H1 (cell line): ENCODE measurements around the gene FH. TPM values are rescaled to one million over a fixed set of nuclear protein-coding genes. Genes with fewer than 3 reads are reported as not detected.

Experiments used
- BRCA1 ChIP-seq: IDR thresholded peaks from 2 replicates; pipeline ENCODE4 v1.6.1; 2012; ENCODE audit warnings: low read depth, low read length, improper control_type of control experiment
- GABPA ChIP-seq: IDR thresholded peaks from 2 replicates; pipeline ENCODE4 v1.6.1; 2011; ENCODE audit warnings: mild to moderate bottlenecking, low read length, moderate library complexity, borderline replicate concordance; ENCODE audit not compliant: insufficient read depth
- SIRT6 ChIP-seq: IDR thresholded peaks from one replicate; pipeline ENCODE4 v1.7.1; 2012; ENCODE audit warnings: low read length, inconsistent platforms
- SP1 ChIP-seq: IDR thresholded peaks from 2 replicates; pipeline ENCODE4 v1.6.1; 2011; ENCODE audit warnings: low read depth, low read length
- YY1 ChIP-seq: IDR thresholded peaks from 2 replicates; pipeline ENCODE4 v1.6.1; 2011; ENCODE audit warnings: low read depth, mild to moderate bottlenecking, low read length
- polyA plus RNA-seq, 7 experiments: library from polyadenylated mRNA; depleted of rRNA in 3 of 7; stranded (reverse) in 5 of 7; unstranded in 2 of 7; fragments of >200 nt in 5 of 7; fragments of 200-250 nt in 2 of 7; gene quantifications; 1 replicate in 5 of 7; 2 replicates in 1 of 7; 4 replicates in 1 of 7; pipeline versions ENCODE4 v1.2.1 to v1.2.3, GENCODE V29; 2011 to 2013; ENCODE audit warnings: missing spikeins in 2 of 7, mixed read lengths in 2 of 7
- total RNA-seq: library from RNA; stranded (reverse); fragmentation: NEBNext Ultra II Directional; extraction: Animal tissue kit (Norgen Biotek cat#: 25700); gene quantifications from 2 replicates; pipeline ENCODE4 v1.2.1, GENCODE V29; 2021
- TF ChIP-seq, protein P1 (sequence below), 3 experiments: IDR thresholded peaks; 1 replicate in 2 of 3; 2 replicates in 1 of 3; pipeline versions ENCODE4 v1.5.1 to v1.6.1; 2011; ENCODE audit warnings: low read length in 3 of 3, mild to moderate bottlenecking in 3 of 3, inconsistent platforms in 2 of 3, low read depth in 1 of 3, moderate library complexity in 1 of 3; ENCODE audit not compliant: insufficient read depth in 1 of 3; ENCODE audit errors: control extremely low read depth in 1 of 3
- TF ChIP-seq, protein P2 (sequence below): IDR thresholded peaks from 2 replicates; pipeline ENCODE4 v1.6.1; 2011; ENCODE audit warnings: low read length, improper control_type of control experiment

FH gene
- total and polyA plus RNA-seq, 2 of the 8 experiments (the other 6 are each of a cell fraction or from before 2014, with no cell fraction given), result 45.0 to 81.9 TPM

DNA sequence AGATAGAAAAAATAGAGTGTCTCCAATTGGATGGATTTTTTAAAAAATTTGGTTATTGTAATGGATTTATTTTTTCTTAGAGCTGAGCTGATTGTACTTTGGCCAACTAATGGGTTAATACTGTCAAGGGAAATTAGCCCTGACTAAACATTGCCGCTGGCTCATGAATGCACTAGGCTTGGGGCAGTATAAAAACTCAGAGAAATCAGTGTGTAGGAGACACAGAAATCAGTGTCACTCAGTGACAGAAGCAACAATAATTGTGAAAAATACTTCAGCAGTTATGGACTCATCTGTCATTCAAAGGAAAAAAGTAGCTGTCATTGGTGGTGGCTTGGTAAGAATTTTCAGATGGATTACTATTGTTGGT lies 12.6 kb upstream of the FH start, which contains the start of gene KMO (continued):
- TF ChIP-seq, protein P1, sequence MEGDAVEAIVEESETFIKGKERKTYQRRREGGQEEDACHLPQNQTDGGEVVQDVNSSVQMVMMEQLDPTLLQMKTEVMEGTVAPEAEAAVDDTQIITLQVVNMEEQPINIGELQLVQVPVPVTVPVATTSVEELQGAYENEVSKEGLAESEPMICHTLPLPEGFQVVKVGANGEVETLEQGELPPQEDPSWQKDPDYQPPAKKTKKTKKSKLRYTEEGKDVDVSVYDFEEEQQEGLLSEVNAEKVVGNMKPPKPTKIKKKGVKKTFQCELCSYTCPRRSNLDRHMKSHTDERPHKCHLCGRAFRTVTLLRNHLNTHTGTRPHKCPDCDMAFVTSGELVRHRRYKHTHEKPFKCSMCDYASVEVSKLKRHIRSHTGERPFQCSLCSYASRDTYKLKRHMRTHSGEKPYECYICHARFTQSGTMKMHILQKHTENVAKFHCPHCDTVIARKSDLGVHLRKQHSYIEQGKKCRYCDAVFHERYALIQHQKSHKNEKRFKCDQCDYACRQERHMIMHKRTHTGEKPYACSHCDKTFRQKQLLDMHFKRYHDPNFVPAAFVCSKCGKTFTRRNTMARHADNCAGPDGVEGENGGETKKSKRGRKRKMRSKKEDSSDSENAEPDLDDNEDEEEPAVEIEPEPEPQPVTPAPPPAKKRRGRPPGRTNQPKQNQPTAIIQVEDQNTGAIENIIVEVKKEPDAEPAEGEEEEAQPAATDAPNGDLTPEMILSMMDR (IDR thresholded peaks at IDR 0.05; ENCODE audit: control extremely low read depth in 1 of 3, insufficient read depth in 1 of 3, low read depth in 1 of 3, low read length in 3 of 3), result no peak
- TF ChIP-seq SP1 (no peak), SIRT6 (no peak), BRCA1 (no peak), YY1 (no peak), GABPA (no peak)
- TF ChIP-seq, protein P2, sequence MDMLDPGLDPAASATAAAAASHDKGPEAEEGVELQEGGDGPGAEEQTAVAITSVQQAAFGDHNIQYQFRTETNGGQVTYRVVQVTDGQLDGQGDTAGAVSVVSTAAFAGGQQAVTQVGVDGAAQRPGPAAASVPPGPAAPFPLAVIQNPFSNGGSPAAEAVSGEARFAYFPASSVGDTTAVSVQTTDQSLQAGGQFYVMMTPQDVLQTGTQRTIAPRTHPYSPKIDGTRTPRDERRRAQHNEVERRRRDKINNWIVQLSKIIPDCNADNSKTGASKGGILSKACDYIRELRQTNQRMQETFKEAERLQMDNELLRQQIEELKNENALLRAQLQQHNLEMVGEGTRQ, result no peak
- TF ChIP-seq, all 59 proteins: peak for 0
